OCI-M2 (cell line): ENCODE data around the gene MICA.
A peak's percentile ranks its signal among the peaks of the same experiment; 100 is the strongest.
"Not testable (repeated sequence)": the region's sequence is repeated elsewhere in the genome, so short reads cannot be mapped to it uniquely, and the experiment has no call there.

Experiments used
- DNase-seq: peaks from one replicate; lab custom pipeline; 2025; ENCODE audit not compliant: unreplicated experiment; lab: John Stamatoyannopoulos, UW

Gene MICA

GRCh38 chr6:31381666-31382065 is 21.7 kb upstream of the MICA start:
- no peak for DNase-seq

- no peak for DNase-seq
These were observed 20.2 kb upstream of the MICA start for GRCh38 chr6:31383149-31383548.

GRCh38 chr6:31385041-31385440 is 18.4 kb upstream of the MICA start:
- no peak for DNase-seq

GRCh38 chr6:31386099-31386498 is 17.3 kb upstream of the MICA start:
- no peak for DNase-seq

- no peak for DNase-seq
These were observed 16.4 kb upstream of the MICA start for GRCh38 chr6:31386977-31387376.

GRCh38 chr6:31388916-31389801 is 14.2 kb upstream of the MICA start:
- not testable (repeated sequence) for DNase-seq

GRCh38 chr6:31389802-31390132 is 13.6 kb upstream of the MICA start:
- not testable (repeated sequence) for DNase-seq

- DNase-seq: no peak
These were observed 9.5 kb upstream of the MICA start for GRCh38 chr6:31393932-31394331.

- DNase-seq: no peak
These were observed 9.0 kb upstream of the MICA start for GRCh38 chr6:31394381-31394780.

GRCh38 chr6:31395832-31396231 is 7.6 kb upstream of the MICA start:
- no peak for DNase-seq

- peak; percentile 56 for DNase-seq
These were observed 6.8 kb upstream of the MICA start for GRCh38 chr6:31396422-31397152.

- not testable (repeated sequence) for DNase-seq
These were observed 6.3 kb upstream of the MICA start for GRCh38 chr6:31397153-31397499.

- no peak for DNase-seq
These were observed 5.4 kb upstream of the MICA start for GRCh38 chr6:31397901-31398525.

- DNase-seq: peak; percentile 67
These were observed 3.6 kb upstream of the MICA start for GRCh38 chr6:31399589-31400466.

- DNase-seq: peak; percentile 41
These were observed 2.7 kb upstream of the MICA start for GRCh38 chr6:31400467-31401289.

- DNase-seq: no peak
These were observed 2.0 kb upstream of the MICA start for GRCh38 chr6:31401403-31401802.

- no peak for DNase-seq
These were observed 792 bp upstream of the MICA start for GRCh38 chr6:31402324-31403282.

GRCh38 chr6:31404061-31404364 is 618 bp downstream of the MICA start:
- DNase-seq: not testable (repeated sequence)

- no peak for DNase-seq
These were observed 2.6 kb downstream of the MICA start for GRCh38 chr6:31405996-31406395.
